Measurements from ENCODE around the gene ZSCAN12.

The ZSCAN12 gene

GRCh38 chr6:28333047-28333446 is 66.5 kb downstream of the ZSCAN12 start:
- TF ChIP-seq, protein P1, sequence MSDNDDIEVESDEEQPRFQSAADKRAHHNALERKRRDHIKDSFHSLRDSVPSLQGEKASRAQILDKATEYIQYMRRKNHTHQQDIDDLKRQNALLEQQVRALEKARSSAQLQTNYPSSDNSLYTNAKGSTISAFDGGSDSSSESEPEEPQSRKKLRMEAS (IDR thresholded peaks at IDR 0.05): no peak
- TF ChIP-seq EP300 (IDR thresholded peaks at IDR 0.05; ENCODE audit: borderline replicate concordance): no peak
- TF ChIP-seq TAF1 (IDR thresholded peaks at IDR 0.05; ENCODE audit: low read depth): no peak
- TF ChIP-seq NFIC (IDR thresholded peaks at IDR 0.05): no peak

- TF ChIP-seq TEAD4 (IDR thresholded peaks at IDR 0.05) (no peak), YY1 (IDR thresholded peaks at IDR 0.05; ENCODE audit: low read depth) (no peak), CEBPB (IDR thresholded peaks at IDR 0.05) (no peak)
These were observed 69.5 kb downstream of the ZSCAN12 start for GRCh38 chr6:28330041-28330440.

All from Ishikawa (cell line).